Neuronal stem cell (in vitro differentiated cells): Measurements from ENCODE around the gene HOOK2.
A peak's percentile ranks its signal among the peaks of the same experiment; 100 is the strongest.

Experiments
- DNase-seq: peaks from one replicate; pipeline ENCODE4 v3.0.0-alpha.2; 2013; ENCODE audit warnings: low spot score
- H2AFZ ChIP-seq: one replicate; pipeline ENCODE4 v1.6.1; 2013; ENCODE audit warnings: mild to moderate bottlenecking, low read length, inconsistent platforms
- H2AK5ac ChIP-seq: 2 replicates; pipeline ENCODE4 v1.6.1; 2013; ENCODE audit warnings: low read depth, mild to moderate bottlenecking, inconsistent platforms, low read length, moderate library complexity, mixed read lengths
- H2BK120ac ChIP-seq: 2 replicates; pipeline ENCODE4 v1.6.1; 2013; ENCODE audit warnings: low read depth, mild to moderate bottlenecking, inconsistent platforms, low read length, moderate library complexity, mixed read lengths
- H2BK12ac ChIP-seq: one replicate; pipeline ENCODE4 v1.6.1; 2013; ENCODE audit warnings: low read length, inconsistent platforms
- H2BK15ac ChIP-seq: 2 replicates; pipeline ENCODE4 v1.6.1; 2013; ENCODE audit warnings: mild to moderate bottlenecking, low read length, inconsistent platforms, mixed read lengths
- H2BK5ac ChIP-seq: one replicate; pipeline ENCODE4 v1.6.1; 2013; ENCODE audit warnings: inconsistent platforms, mild to moderate bottlenecking, low read length, moderate library complexity
- H3K14ac ChIP-seq: one replicate; pipeline ENCODE4 v1.6.1; 2013; ENCODE audit warnings: low read length, inconsistent platforms
- H3K18ac ChIP-seq: 2 replicates; pipeline ENCODE4 v1.6.1; 2013; ENCODE audit warnings: low read length, inconsistent platforms
- H3K23ac ChIP-seq: 2 replicates; pipeline ENCODE4 v1.6.1; 2013; ENCODE audit warnings: low read depth, mild to moderate bottlenecking, mixed read lengths, low read length, inconsistent platforms; ENCODE audit not compliant: poor library complexity
- H3K27ac ChIP-seq: replicated peaks from 3 replicates; pipeline ENCODE4 v1.5.1; 2013; ENCODE audit warnings: low read length, inconsistent platforms
- H3K27me3 ChIP-seq, 3 experiments: 2 replicates each; pipeline ENCODE4 v1.6.1; 2013; ENCODE audit warnings: low read length in 3 of 3, mild to moderate bottlenecking in 2 of 3, inconsistent platforms in 1 of 3, low read depth in 1 of 3, mixed read lengths in 1 of 3, moderate library complexity in 1 of 3; ENCODE audit not compliant: control insufficient read depth in 3 of 3, insufficient read depth in 3 of 3
- H3K36me3 ChIP-seq, 2 donors: replicated peaks in 1 of 2; 2 replicates each; pipeline ENCODE4 v1.6.1; 2013; ENCODE audit warnings: low read length in 2 of 2; ENCODE audit not compliant: control insufficient read depth in 2 of 2, insufficient read depth in 2 of 2
- H3K4ac ChIP-seq: 2 replicates; pipeline ENCODE4 v1.6.1; 2013; ENCODE audit warnings: inconsistent platforms, mild to moderate bottlenecking, low read length, moderate library complexity
- H3K4me1 ChIP-seq, 2 donors: 1 replicate in 1 of 2; 2 replicates in 1 of 2; pipeline ENCODE4 v1.6.1; 2013; ENCODE audit warnings: low read length in 2 of 2, low read depth in 1 of 2; ENCODE audit not compliant: control insufficient read depth in 2 of 2, insufficient read depth in 1 of 2
- H3K4me2 ChIP-seq: one replicate; pipeline ENCODE4 v1.6.1; 2013; ENCODE audit warnings: mild to moderate bottlenecking, low read length, inconsistent platforms; ENCODE audit not compliant: insufficient read depth, poor library complexity, severe bottlenecking
- H3K4me3 ChIP-seq, 2 donors: 2 replicates each; pipeline ENCODE4 v1.5.1; 2013; ENCODE audit warnings: low read length in 2 of 2, mild to moderate bottlenecking in 2 of 2, inconsistent platforms in 1 of 2, moderate library complexity in 1 of 2
- H3K79me1 ChIP-seq: one replicate; pipeline ENCODE4 v1.6.1; 2013; ENCODE audit warnings: low read depth, mild to moderate bottlenecking, inconsistent platforms, low read length, moderate library complexity
- H3K9ac ChIP-seq: one replicate; pipeline ENCODE4 v1.6.1; 2013; ENCODE audit warnings: mild to moderate bottlenecking, low read depth, low read length, inconsistent platforms; ENCODE audit not compliant: poor library complexity
- H3K9me3 ChIP-seq, 2 donors: replicated peaks in 1 of 2; 2 replicates each; pipeline versions ENCODE3 to v1.6.1; 2013; ENCODE audit warnings: low read length in 2 of 2, mild to moderate bottlenecking in 2 of 2, inconsistent platforms in 1 of 2, low read depth in 1 of 2, mixed read lengths in 1 of 2, moderate library complexity in 1 of 2; ENCODE audit not compliant: control insufficient read depth in 2 of 2, insufficient read depth in 1 of 2
- H4K8ac ChIP-seq: one replicate; pipeline ENCODE4 v1.6.1; 2013; ENCODE audit warnings: low read depth, mild to moderate bottlenecking, inconsistent platforms, low read length, moderate library complexity
- H4K91ac ChIP-seq: one replicate; pipeline ENCODE4 v1.6.1; 2013; ENCODE audit warnings: low read length, low read depth, mild to moderate bottlenecking, inconsistent platforms; ENCODE audit not compliant: poor library complexity
- WGBS, 2 donors: extraction: QIAGEN DNeasy Blood & Tissue Kit; methylation state at CpG; one replicate each; pipeline ENCODE4 v1.1.7; 2013; ENCODE audit warnings: missing lambda C conversion rate in 2 of 2, mixed read lengths in 1 of 2; ENCODE audit not compliant: insufficient read length in 2 of 2, insufficient replicate concordance in 1 of 2; ENCODE audit errors: extremely low coverage in 2 of 2; 5-methylcytosine and 5-hydroxymethylcytosine counted together

The HOOK2 gene

DNA sequence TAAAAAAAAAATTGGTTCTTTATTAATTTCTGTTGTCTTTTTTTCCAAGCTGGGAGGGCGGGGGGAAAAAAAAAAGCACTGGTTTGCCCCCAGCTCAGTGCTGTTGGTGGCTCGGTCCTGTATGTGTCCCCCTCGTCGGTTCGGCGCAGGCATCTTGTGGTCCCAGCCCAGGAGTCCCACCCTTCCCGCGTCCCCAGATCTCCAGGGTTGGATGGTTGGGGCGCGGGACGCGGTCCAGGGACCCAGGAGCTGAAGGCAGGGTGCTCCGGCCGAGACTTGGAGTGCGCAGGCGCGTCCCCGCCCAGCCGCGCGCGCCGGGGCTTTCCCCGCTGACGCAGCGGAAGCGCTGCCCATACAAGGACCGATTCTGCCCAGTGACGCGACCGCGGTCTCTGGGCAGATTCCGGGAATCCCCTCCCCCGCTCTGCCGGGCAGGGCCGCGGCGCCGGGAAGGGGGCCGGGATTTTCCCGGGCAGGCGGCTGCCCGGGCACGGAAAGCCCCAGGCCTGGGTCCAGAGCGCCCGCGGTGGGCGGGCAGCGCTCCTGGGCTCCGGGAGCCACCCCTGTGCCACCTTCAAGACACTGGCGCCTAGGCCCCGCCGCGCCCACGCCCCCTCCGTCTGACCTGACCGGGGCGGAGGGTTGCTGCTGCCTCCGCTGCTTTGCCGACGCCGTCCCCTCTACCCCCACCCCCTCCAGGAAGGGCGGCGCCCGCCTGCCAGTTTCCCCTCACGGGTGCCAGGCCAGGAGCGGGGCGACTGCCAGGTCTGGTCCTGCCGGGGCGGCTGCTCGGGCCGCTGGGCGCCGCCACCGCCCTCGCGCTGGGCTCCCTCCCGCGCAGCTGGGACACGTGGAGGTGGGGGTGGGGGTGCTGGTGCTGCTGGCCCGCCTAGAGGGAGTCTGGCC is 18.2 kb upstream of the HOOK2 start:
- H3K23ac ChIP-seq = peak overlapping the region; percentile 90
- H3K9me3 ChIP-seq = no peaks in the 10 kb centered on the region
- no peak overlapping the region for H2BK12ac ChIP-seq
- peaks cover 4% of the 10 kb centered on the region for H3K79me1 ChIP-seq
- H3K36me3 ChIP-seq = peaks cover under 1 to 12% of the 10 kb centered on the region in 2 donors
- peaks cover 0 to 31% (median 3%) of the 10 kb centered on the region in 3 experiments for H3K27me3 ChIP-seq
- peak overlapping the region; percentile 99 for H3K4me2 ChIP-seq
- no CpG with 5 or more reads among the region's 81 CpGs for WGBS, 2 donors
- H2AFZ ChIP-seq = peak overlapping the region; percentile 88
- no peak overlapping the region for H4K91ac ChIP-seq
- peak overlapping the region; percentile 29 for H2AK5ac ChIP-seq
- peak; percentile 94 for DNase-seq
- H2BK120ac ChIP-seq = no peak overlapping the region
- H2BK15ac ChIP-seq = no peak overlapping the region
- H4K8ac ChIP-seq = no peak overlapping the region
- H3K9ac ChIP-seq = peak overlapping the region; percentile 73
- peaks cover 21 to 37% of the 10 kb centered on the region in 2 donors for H3K4me1 ChIP-seq
- no peak overlapping the region for H3K27ac ChIP-seq
- peak overlapping the region; percentile 70 for H3K18ac ChIP-seq
- no peak overlapping the region for H3K14ac ChIP-seq
- peak overlapping the region; percentile 60 to 73 for H3K4me3 ChIP-seq
- H2BK5ac ChIP-seq = peak overlapping the region; percentile 55
- peak overlapping the region; percentile 30 for H3K4ac ChIP-seq

DNA sequence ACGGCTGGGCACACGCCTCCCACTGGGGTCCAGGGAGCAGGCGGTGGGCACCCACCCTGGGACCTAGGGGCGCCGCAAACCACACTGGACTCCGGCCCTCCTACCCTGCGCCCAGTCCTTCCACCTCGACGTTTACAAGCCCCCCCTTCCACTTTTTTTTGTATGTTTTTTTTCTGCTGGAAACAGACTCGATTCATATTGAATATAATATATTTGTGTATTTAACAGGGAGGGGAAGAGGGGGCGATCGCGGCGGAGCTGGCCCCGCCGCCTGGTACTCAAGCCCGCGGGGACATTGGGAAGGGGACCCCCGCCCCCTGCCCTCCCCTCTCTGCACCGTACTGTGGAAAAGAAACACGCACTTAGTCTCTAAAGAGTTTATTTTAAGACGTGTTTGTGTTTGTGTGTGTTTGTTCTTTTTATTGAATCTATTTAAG is 17.5 kb upstream of the HOOK2 start:
- Histone ChIP-seq H4K91ac (no peak overlapping the region), H3K27ac (no peak overlapping the region), H3K14ac (no peak overlapping the region), H3K4me2 (peak overlapping the region; percentile 96), H2BK5ac (peak overlapping the region; percentile 71), H2AK5ac (peak overlapping the region; percentile 72), H2BK15ac (peak overlapping the region; percentile 84), H3K4ac (no peak overlapping the region), H3K79me1 (peaks cover 4% of the 10 kb centered on the region), H3K23ac (peak overlapping the region; percentile 85), H3K27me3 (peaks cover 0 to 31% (median 3%) of the 10 kb centered on the region in 3 experiments), H3K4me3 (peak overlapping the region; percentile 60 to 79), H3K9ac (peak overlapping the region; percentile 91), H3K36me3 (peaks cover 0 to 8% of the 10 kb centered on the region in 2 donors), H3K9me3 (no peaks in the 10 kb centered on the region), H2AFZ (peak overlapping the region; percentile 88), H2BK120ac (no peak overlapping the region), H2BK12ac (no peak overlapping the region), H4K8ac (no peak overlapping the region), H3K4me1 (peaks cover 24 to 43% of the 10 kb centered on the region in 2 donors), H3K18ac (peak overlapping the region; percentile 97)
- DNase-seq = no peak
- no CpG with 5 or more reads among the region's 22 CpGs for WGBS, 2 donors

DNA sequence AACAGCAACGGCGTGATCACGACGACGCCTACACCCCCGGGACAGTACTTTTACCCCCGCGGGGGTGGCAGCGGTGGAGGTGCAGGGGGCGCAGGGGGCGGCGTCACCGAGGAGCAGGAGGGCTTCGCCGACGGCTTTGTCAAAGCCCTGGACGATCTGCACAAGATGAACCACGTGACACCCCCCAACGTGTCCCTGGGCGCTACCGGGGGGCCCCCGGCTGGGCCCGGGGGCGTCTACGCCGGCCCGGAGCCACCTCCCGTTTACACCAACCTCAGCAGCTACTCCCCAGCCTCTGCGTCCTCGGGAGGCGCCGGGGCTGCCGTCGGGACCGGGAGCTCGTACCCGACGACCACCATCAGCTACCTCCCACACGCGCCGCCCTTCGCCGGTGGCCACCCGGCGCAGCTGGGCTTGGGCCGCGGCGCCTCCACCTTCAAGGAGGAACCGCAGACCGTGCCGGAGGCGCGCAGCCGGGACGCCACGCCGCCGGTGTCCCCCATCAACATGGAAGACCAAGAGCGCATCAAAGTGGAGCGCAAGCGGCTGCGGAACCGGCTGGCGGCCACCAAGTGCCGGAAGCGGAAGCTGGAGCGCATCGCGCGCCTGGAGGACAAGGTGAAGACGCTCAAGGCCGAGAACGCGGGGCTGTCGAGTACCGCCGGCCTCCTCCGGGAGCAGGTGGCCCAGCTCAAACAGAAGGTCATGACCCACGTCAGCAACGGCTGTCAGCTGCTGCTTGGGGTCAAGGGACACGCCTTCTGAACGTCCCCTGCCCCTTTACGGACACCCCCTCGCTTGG is 16.9 kb upstream of the HOOK2 start:
- WGBS, 2 donors = no CpG with 5 or more reads among the region's 84 CpGs

More for the DNA sequence above, 16.9 kb upstream of the HOOK2 start:
- no peak for DNase-seq
- H3K9ac ChIP-seq = peak overlapping the region; percentile 91
- H2AK5ac ChIP-seq = peak overlapping the region; percentile 72
- peaks cover 24 to 43% of the 10 kb centered on the region in 2 donors for H3K4me1 ChIP-seq
- no peak overlapping the region for H2BK120ac ChIP-seq
- no peak overlapping the region for H4K91ac ChIP-seq
- peak overlapping the region; percentile 88 for H2AFZ ChIP-seq
- H2BK15ac ChIP-seq = peak overlapping the region; percentile 84
- peaks cover 4% of the 10 kb centered on the region for H3K79me1 ChIP-seq
- peak overlapping the region; percentile 85 for H3K23ac ChIP-seq
- no peaks in the 10 kb centered on the region for H3K9me3 ChIP-seq
- peaks cover 0 to 31% (median 3%) of the 10 kb centered on the region in 3 experiments for H3K27me3 ChIP-seq
- no peak overlapping the region for H2BK12ac ChIP-seq
- H3K36me3 ChIP-seq = peaks cover 0 to 7% of the 10 kb centered on the region in 2 donors
- peak overlapping the region; percentile 97 for H3K18ac ChIP-seq
- H3K14ac ChIP-seq = peak overlapping the region; percentile 42
- H3K27ac ChIP-seq = no peak overlapping the region
- H4K8ac ChIP-seq = no peak overlapping the region
- H3K4ac ChIP-seq = peak overlapping the region; percentile 37
- peak overlapping the region; percentile 96 for H3K4me2 ChIP-seq
- H2BK5ac ChIP-seq = peak overlapping the region; percentile 71
- peak overlapping the region; percentile 60 to 79 for H3K4me3 ChIP-seq
